BLaER1 treated with 17β-estradiol and CSF1 and Interleukin-3, amounts not matched to agents 10 nM and 100 nM (cell line): ENCODE data around the gene BHMT.

Experiments
- H3K27ac ChIP-seq, 11 experiments: shearing (Covaris generic); formaldehyde crosslinking; 2 replicates each; pipeline ENCODE4 v1.8.1; 2022
- H3K27me3 ChIP-seq, 11 experiments: shearing (Covaris generic); formaldehyde crosslinking; 2 replicates each; pipeline ENCODE4 v1.8.1; 2022
- H3K36me3 ChIP-seq, 11 experiments: shearing (Covaris generic); formaldehyde crosslinking; 2 replicates each; pipeline ENCODE4 v1.8.1; 2022
- H3K4me1 ChIP-seq, 10 experiments: shearing (Covaris generic); formaldehyde crosslinking; 2 replicates each; pipeline ENCODE4 v1.8.1; 2022
- H3K4me2 ChIP-seq, 11 experiments: shearing (Covaris generic); formaldehyde crosslinking; 2 replicates each; pipeline ENCODE4 v1.8.1; 2022
- H3K4me3 ChIP-seq, 10 experiments: shearing (Covaris generic); formaldehyde crosslinking; 2 replicates each; pipeline ENCODE4 v1.8.1; 2022
- H3K9ac ChIP-seq, 11 experiments: shearing (Covaris generic); formaldehyde crosslinking; 2 replicates each; pipeline ENCODE4 v1.8.1; 2022
- H3K9me3 ChIP-seq, 11 experiments: shearing (Covaris generic); formaldehyde crosslinking; replicated peaks in 1 of 11; 2 replicates each; pipeline ENCODE4 v1.8.1; 2022
- H4K20me1 ChIP-seq, 11 experiments: shearing (Covaris generic); formaldehyde crosslinking; 2 replicates each; pipeline ENCODE4 v1.8.1; 2022
- Cebpa-rat ChIP-seq, 11 experiments: shearing (Covaris generic); IDR thresholded peaks; 2 replicates each; pipeline ENCODE4 v1.8.1; 2022

Gene BHMT

GRCh38 chr5:79111387-79111959 is at the start of gene BHMT:
TSS of gene BHMT (plus strand) at chr5:79111809. CDS start at chr5:79111886, 77 bp downstream.
- no peak within 1 kb of the TSS for H3K9ac ChIP-seq
- H3K36me3 ChIP-seq, result no peaks in the 10 kb centered on the region
- H3K9me3 ChIP-seq, result peaks cover 0 to 10% (median 5%) of the 10 kb centered on the region in 11 experiments; a peak in 10 of 22 replicates
- H3K27me3 ChIP-seq, result no peaks in the 10 kb centered on the region
- TF ChIP-seq Cebpa-rat (IDR thresholded peaks at IDR 0.05), result no peak
- peaks cover 10 to 27% (median 11%) of the 10 kb centered on the region in 10 experiments; a peak in 14 of 20 replicates for H3K4me1 ChIP-seq
- H4K20me1 ChIP-seq, result no peaks in the 10 kb centered on the region
- no peak within 1 kb of the TSS for H3K4me2 ChIP-seq
- H3K4me3 ChIP-seq, result no peak within 1 kb of the TSS
- no peak within 1 kb of the TSS for H3K27ac ChIP-seq

DNA sequence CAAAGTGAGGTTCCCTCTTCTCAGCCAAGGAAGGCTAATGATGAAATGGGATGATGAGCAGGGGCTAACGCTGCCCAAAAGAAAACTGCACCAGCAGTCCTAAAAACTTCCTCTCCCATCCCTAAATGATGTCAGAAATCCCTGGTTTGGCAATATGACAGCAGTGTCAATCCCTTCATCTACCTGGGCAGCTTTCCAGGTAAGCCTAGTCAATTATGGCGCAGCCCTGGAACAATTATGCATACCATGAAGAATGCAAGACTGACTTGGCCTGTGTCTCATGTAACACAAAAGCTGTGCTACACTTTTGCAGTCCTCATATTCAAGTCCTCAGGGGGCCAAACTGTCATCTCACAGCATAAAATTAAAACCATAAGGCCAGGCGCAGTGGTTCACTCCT is 49.2 kb upstream of the BHMT start:
- no peaks in the 10 kb centered on the region for H3K9me3 ChIP-seq
- no peaks in the 10 kb centered on the region for H3K36me3 ChIP-seq
- H3K27ac ChIP-seq, result no peak overlapping the region
- no peaks in the 10 kb centered on the region for H4K20me1 ChIP-seq
- no peaks in the 10 kb centered on the region for H3K27me3 ChIP-seq
- no peak overlapping the region for H3K9ac ChIP-seq
- no peak overlapping the region for H3K4me2 ChIP-seq
- no peak overlapping the region for H3K4me3 ChIP-seq
- no peak for TF ChIP-seq Cebpa-rat (IDR thresholded peaks at IDR 0.05)
- no peaks in the 10 kb centered on the region for H3K4me1 ChIP-seq

GRCh38 chr5:79069488-79070349 is 41.9 kb upstream of the BHMT start, which contains the start of the genes BHMT2 and DMGDH:
TSS of gene BHMT2 (plus strand) at chr5:79069767. CDS start at chr5:79069783, 16 bp downstream.
TSS of gene DMGDH (minus strand) at chr5:79069674. CDS start at chr5:79069620, 54 bp downstream.
- no peak for TF ChIP-seq Cebpa-rat (IDR thresholded peaks at IDR 0.05)
- Histone ChIP-seq H3K27me3 (no peaks in the 10 kb centered on the region), H3K4me3 (no peak within 1 kb of the TSS), H3K36me3 (no peaks in the 10 kb centered on the region), H4K20me1 (no peaks in the 10 kb centered on the region), H3K4me1 (no peaks in the 10 kb centered on the region), H3K9me3 (peaks cover 10 to 24% (median 17%) of the 10 kb centered on the region in 11 experiments; a peak in 19 of 22 replicates), H3K4me2 (no peak within 1 kb of the TSS), H3K27ac (no peak within 1 kb of the TSS), H3K9ac (no peak within 1 kb of the TSS)

DNA sequence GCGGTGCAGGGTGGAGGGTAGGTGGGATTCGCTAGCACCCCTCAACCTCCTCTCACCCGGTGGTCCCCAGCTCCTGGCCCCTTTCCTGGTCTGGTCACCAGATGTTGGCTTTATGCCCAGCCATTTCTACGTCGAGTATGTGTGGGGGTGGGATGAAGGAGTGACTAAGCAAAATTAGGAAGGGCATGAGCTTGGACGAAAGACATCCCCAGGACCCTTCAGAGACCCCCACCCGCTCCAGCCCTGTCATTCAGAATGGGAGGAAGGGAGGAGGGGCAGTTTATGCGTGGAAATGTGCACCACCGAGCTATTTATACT is 41.3 kb upstream of the BHMT start:
- Histone ChIP-seq H3K4me2 (no peak overlapping the region), H3K36me3 (no peaks in the 10 kb centered on the region), H3K9me3 (peaks cover 10 to 24% (median 17%) of the 10 kb centered on the region in 11 experiments; a peak in 19 of 22 replicates), H3K27me3 (no peaks in the 10 kb centered on the region), H3K27ac (no peak overlapping the region), H3K4me1 (no peaks in the 10 kb centered on the region), H3K4me3 (no peak overlapping the region), H3K9ac (no peak overlapping the region), H4K20me1 (no peaks in the 10 kb centered on the region)
- no peak for TF ChIP-seq Cebpa-rat (IDR thresholded peaks at IDR 0.05)

GRCh38 chr5:79074641-79075040 is 37.0 kb upstream of the BHMT start:
- TF ChIP-seq Cebpa-rat (IDR thresholded peaks at IDR 0.05), result no peak
- Histone ChIP-seq H3K4me1 (no peaks in the 10 kb centered on the region), H3K4me3 (no peak overlapping the region), H3K27ac (no peak overlapping the region), H3K27me3 (no peaks in the 10 kb centered on the region), H3K36me3 (no peaks in the 10 kb centered on the region), H3K4me2 (no peak overlapping the region), H4K20me1 (no peaks in the 10 kb centered on the region), H3K9ac (no peak overlapping the region), H3K9me3 (peaks cover 9 to 18% (median 13%) of the 10 kb centered on the region in 11 experiments; a peak in 18 of 22 replicates)

- H3K27me3 ChIP-seq, result no peaks in the 10 kb centered on the region
- no peak overlapping the region for H3K4me2 ChIP-seq
- H3K4me3 ChIP-seq, result no peak overlapping the region
- H3K27ac ChIP-seq, result no peak overlapping the region
- no peak for TF ChIP-seq Cebpa-rat (IDR thresholded peaks at IDR 0.05)
- no peak overlapping the region for H3K9ac ChIP-seq
- peaks cover 7 to 13% (median 11%) of the 10 kb centered on the region in 11 experiments; a peak in 17 of 22 replicates for H3K9me3 ChIP-seq
- no peaks in the 10 kb centered on the region for H4K20me1 ChIP-seq
- H3K36me3 ChIP-seq, result no peaks in the 10 kb centered on the region
- H3K4me1 ChIP-seq, result no peaks in the 10 kb centered on the region
Measured at GRCh38 chr5:79075646-79076426, 35.8 kb upstream of the BHMT start.

GRCh38 chr5:79076819-79077218 is 34.8 kb upstream of the BHMT start:
- no peak overlapping the region for H3K27ac ChIP-seq
- H3K9me3 ChIP-seq, result peaks cover 7 to 13% (median 11%) of the 10 kb centered on the region in 11 experiments; a peak in 17 of 22 replicates
- H3K27me3 ChIP-seq, result no peaks in the 10 kb centered on the region
- no peaks in the 10 kb centered on the region for H3K36me3 ChIP-seq
- no peak overlapping the region for H3K4me2 ChIP-seq
- no peaks in the 10 kb centered on the region for H3K4me1 ChIP-seq
- no peak for TF ChIP-seq Cebpa-rat (IDR thresholded peaks at IDR 0.05)
- no peak overlapping the region for H3K9ac ChIP-seq
- no peak overlapping the region for H3K4me3 ChIP-seq
- no peaks in the 10 kb centered on the region for H4K20me1 ChIP-seq

DNA sequence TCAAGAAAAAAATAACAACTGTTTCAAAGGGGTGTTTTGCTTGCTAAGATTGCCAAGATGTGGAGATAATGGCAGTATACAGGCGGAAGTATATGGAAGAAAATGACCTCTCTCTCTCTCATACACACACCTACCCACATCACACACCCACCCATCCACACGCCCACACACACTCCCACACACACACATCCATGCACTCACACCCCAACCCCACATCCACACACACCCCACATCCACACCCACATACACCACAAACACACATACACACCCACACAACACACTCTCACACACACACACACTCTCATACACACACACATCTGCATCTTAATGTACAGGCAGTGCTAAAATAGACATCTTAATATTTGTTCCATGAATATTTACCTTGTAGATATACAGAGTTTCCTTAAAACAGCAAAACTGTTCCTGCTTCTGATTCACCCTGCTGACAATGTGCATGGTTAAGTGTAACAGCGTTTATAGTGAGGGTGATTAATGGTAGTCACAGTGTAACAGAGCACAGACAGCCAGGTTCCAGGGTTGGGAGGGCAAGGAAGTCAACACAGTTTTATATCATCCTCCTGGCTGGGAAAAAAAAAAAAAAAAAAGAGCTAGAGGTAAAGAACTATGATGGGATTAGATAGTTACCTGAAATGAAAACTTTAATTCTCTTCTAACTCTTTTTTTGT is 33.8 kb upstream of the BHMT start:
- Histone ChIP-seq H3K4me2 (no peak overlapping the region), H3K9ac (no peak overlapping the region), H3K4me1 (no peaks in the 10 kb centered on the region), H4K20me1 (no peaks in the 10 kb centered on the region), H3K9me3 (peaks cover 7 to 13% (median 11%) of the 10 kb centered on the region in 11 experiments; a peak in 17 of 22 replicates), H3K27ac (no peak overlapping the region), H3K27me3 (no peaks in the 10 kb centered on the region), H3K36me3 (no peaks in the 10 kb centered on the region), H3K4me3 (no peak overlapping the region)
- TF ChIP-seq Cebpa-rat (IDR thresholded peaks at IDR 0.05), result no peak

- no peaks in the 10 kb centered on the region for H3K27me3 ChIP-seq
- H3K9me3 ChIP-seq, result no peaks in the 10 kb centered on the region
- no peak for TF ChIP-seq Cebpa-rat (IDR thresholded peaks at IDR 0.05)
- no peaks in the 10 kb centered on the region for H3K4me1 ChIP-seq
- no peak overlapping the region for H3K9ac ChIP-seq
- H3K4me3 ChIP-seq, result no peak overlapping the region
- no peaks in the 10 kb centered on the region for H4K20me1 ChIP-seq
- no peak overlapping the region for H3K27ac ChIP-seq
- no peak overlapping the region for H3K4me2 ChIP-seq
- H3K36me3 ChIP-seq, result no peaks in the 10 kb centered on the region
Measured at GRCh38 chr5:79080804-79081203, 30.8 kb upstream of the BHMT start.
